Measurements from ENCODE around the gene DCUN1D4. TPM values are rescaled to one million over a fixed set of nuclear protein-coding genes. Genes with fewer than 3 reads are reported as not detected.

The DCUN1D4 gene
- total RNA-seq, 1 experiment from 2014 or later = 50.2 TPM

GRCh38 chr4:51840781-51841180 lies 2.2 kb upstream of the DCUN1D4 start:
- no TSS peak for BruUV-seq (replicated peaks)
- CTCF ChIA-PET = no interaction called here
- POLR2A ChIA-PET = no interaction called here
- no peak for ATAC-seq
- Histone ChIP-seq H3K27ac (ENCODE audit: low read depth, low read length) (no peak overlapping the region), H3K4me1 (ENCODE audit: control insufficient read depth in 1 of 2, insufficient read depth in 2 of 2, low read length in 2 of 2) (peaks cover 11 to 20% of the 10 kb centered on the region in 2 experiments; a peak in 3 of 4 replicates), H3K9me2 (ENCODE audit: insufficient read depth) (no peaks in the 10 kb centered on the region), H3K27me3 (ENCODE audit: insufficient read depth, low read length) (no peaks in the 10 kb centered on the region), H3K4me2 (ENCODE audit: low read length) (no peak overlapping the region), H3K9ac (ENCODE audit: low read length) (no peak overlapping the region), H4K20me1 (ENCODE audit: insufficient read depth) (no peaks in the 10 kb centered on the region), H3K9me3 (ENCODE audit: control insufficient read depth in 1 of 2, insufficient read depth in 1 of 2, low read depth in 1 of 2, low read length in 2 of 2) (no peaks in the 10 kb centered on the region), H3K4me3 (replicated peaks in 1 of 2; ENCODE audit: low read depth in 1 of 2, low read length in 2 of 2) (no peak overlapping the region), H3K79me2 (ENCODE audit: insufficient read depth, low read length) (peaks cover 19% of the 10 kb centered on the region), H2AFZ (ENCODE audit: low read depth, low read length, poor library complexity, severe bottlenecking) (no peak overlapping the region), H3K36me3 (ENCODE audit: control insufficient read depth in 1 of 2, insufficient read depth in 2 of 2, low read length in 2 of 2) (no peaks in the 10 kb centered on the region)
- RAD21 ChIA-PET (ENCODE audit: low non-redundant PET in 1 of 2, low total read pairs in 2 of 2, uncharacterized antibody in 2 of 2, unreplicated experiment in 2 of 2) = no interaction called here
- TF ChIP-seq POLR2A (IDR thresholded peaks at IDR 0.05; ENCODE audit: borderline replicate concordance, extremely low read depth, insufficient read depth, insufficient read length) (no peak), TCF7L2 (IDR thresholded peaks at IDR 0.05; ENCODE audit: borderline replicate concordance, extremely low read depth, insufficient read depth, insufficient read length) (no peak), SP1 (IDR thresholded peaks at IDR 0.05; ENCODE audit: low read depth) (no peak), YY1 (IDR thresholded peaks at IDR 0.05; ENCODE audit: extremely low read depth, insufficient replicate concordance, low read depth, low read length) (no peak), MAX (IDR thresholded peaks at IDR 0.05) (no peak), CBX3 (IDR thresholded peaks at IDR 0.05; ENCODE audit: low read depth) (no peak), POLR2AphosphoS5 (IDR thresholded peaks at IDR 0.05; ENCODE audit: low read depth, low read length) (no peak), EZH2phosphoT487 (IDR thresholded peaks at IDR 0.05; ENCODE audit: borderline replicate concordance) (no peak), ZNF274 (IDR thresholded peaks at IDR 0.05; ENCODE audit: low read depth, low read length) (no peak), FOSL1 (IDR thresholded peaks at IDR 0.05; ENCODE audit: low read depth) (no peak), SRF (IDR thresholded peaks at IDR 0.05; ENCODE audit: low read depth) (no peak), CTCF (IDR thresholded peaks at IDR 0.05 in 2 of 3, conservative IDR thresholded peaks at IDR 0.05 in 1 of 3; ENCODE audit: borderline replicate concordance in 1 of 3, insufficient read depth in 1 of 3, low read depth in 2 of 3, low read length in 2 of 3) (no peak), EZH2 (IDR thresholded peaks at IDR 0.05) (no peak), JUND (IDR thresholded peaks at IDR 0.05) (no peak), SIN3A (IDR thresholded peaks at IDR 0.05; ENCODE audit: low read depth) (no peak)
- intact Hi-C loops (cut with micrococcal nuclease) = no loop called here
- no peak for DNase-seq (ENCODE audit: low read depth, low spot score)
